Measurements from ENCODE around the gene MSI2. TPM values are rescaled to one million over a fixed set of nuclear protein-coding genes. Genes with fewer than 3 reads are reported as not detected.
A peak's percentile ranks its signal among the peaks of the same experiment; 100 is the strongest.

Gene MSI2
- total and polyA plus RNA-seq, 9 of the 15 experiments (the other 6 are each of a cell fraction or from before 2014, with no cell fraction given): 4.6 to 61.8 (median 42.4) TPM

DNA sequence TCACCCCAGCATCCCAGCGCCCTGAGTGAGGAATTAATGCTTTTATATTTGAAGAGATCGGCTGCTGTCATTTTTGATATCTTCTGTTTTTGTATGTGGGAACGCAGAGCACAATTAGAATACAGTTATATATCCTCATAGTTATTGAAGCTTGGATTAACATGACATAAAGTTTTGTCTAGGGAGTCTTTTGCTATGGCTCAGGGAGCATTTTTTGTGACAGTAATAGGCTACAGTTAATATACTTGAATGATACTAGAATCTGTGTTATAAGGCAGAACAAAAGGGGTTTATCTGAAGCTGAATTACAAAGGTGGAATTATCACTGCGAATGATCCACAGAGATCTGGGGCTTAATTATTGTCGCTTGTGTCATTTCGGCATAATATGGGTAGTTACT is 239.4 kb downstream of the MSI2 start (continued):
- TF ChIP-seq, protein P1, sequence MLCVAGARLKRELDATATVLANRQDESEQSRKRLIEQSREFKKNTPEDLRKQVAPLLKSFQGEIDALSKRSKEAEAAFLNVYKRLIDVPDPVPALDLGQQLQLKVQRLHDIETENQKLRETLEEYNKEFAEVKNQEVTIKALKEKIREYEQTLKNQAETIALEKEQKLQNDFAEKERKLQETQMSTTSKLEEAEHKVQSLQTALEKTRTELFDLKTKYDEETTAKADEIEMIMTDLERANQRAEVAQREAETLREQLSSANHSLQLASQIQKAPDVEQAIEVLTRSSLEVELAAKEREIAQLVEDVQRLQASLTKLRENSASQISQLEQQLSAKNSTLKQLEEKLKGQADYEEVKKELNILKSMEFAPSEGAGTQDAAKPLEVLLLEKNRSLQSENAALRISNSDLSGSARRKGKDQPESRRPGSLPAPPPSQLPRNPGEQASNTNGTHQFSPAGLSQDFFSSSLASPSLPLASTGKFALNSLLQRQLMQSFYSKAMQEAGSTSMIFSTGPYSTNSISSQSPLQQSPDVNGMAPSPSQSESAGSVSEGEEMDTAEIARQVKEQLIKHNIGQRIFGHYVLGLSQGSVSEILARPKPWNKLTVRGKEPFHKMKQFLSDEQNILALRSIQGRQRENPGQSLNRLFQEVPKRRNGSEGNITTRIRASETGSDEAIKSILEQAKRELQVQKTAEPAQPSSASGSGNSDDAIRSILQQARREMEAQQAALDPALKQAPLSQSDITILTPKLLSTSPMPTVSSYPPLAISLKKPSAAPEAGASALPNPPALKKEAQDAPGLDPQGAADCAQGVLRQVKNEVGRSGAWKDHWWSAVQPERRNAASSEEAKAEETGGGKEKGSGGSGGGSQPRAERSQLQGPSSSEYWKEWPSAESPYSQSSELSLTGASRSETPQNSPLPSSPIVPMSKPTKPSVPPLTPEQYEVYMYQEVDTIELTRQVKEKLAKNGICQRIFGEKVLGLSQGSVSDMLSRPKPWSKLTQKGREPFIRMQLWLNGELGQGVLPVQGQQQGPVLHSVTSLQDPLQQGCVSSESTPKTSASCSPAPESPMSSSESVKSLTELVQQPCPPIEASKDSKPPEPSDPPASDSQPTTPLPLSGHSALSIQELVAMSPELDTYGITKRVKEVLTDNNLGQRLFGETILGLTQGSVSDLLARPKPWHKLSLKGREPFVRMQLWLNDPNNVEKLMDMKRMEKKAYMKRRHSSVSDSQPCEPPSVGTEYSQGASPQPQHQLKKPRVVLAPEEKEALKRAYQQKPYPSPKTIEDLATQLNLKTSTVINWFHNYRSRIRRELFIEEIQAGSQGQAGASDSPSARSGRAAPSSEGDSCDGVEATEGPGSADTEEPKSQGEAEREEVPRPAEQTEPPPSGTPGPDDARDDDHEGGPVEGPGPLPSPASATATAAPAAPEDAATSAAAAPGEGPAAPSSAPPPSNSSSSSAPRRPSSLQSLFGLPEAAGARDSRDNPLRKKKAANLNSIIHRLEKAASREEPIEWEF (CRISPR knock-in tag; IDR thresholded peaks at IDR 0.05): no peak
- TF ChIP-seq SAFB (IDR thresholded peaks at IDR 0.05; ENCODE audit: borderline replicate concordance, low read depth, low read length) (no peak), THRAP3 (IDR thresholded peaks at IDR 0.05; ENCODE audit: borderline replicate concordance) (no peak), DIDO1 (tag; IDR thresholded peaks at IDR 0.05; ENCODE audit: low read depth) (no peak), POLR3A (IDR thresholded peaks at IDR 0.05; ENCODE audit: borderline replicate concordance, extremely low read depth, insufficient read depth, insufficient read length) (no peak), GATAD2A (IDR thresholded peaks at IDR 0.05) (no peak)

DNA sequence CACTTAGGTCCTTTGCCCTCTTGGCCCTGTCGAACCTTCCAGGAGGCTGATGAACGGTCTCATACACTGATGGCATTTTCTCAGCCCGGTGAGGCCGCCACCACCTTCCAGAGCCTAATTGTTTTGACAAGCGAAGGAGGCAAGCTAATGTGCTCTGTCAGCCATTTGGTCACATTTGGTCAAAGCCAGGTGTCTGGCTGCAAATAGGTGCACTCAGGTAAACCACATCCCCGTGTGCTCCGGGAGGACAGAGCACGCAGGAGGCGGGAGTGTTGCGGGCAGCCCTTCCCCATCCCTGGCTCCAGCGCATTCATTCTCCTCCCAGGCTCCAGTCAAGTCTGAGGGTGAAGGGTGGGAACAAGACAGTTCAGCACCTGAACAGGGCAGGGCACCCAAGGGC is 240.1 kb downstream of the MSI2 start:
- ATAC-seq: no peak
- ChIA-PET POLR2A (interaction anchor here (1.3 kb wide), 1 partner anchor 12 kb away, joined by 3 read pairs; no protein-coding TSS in a partner anchor), CTCF (ENCODE audit: low intra/inter-chr PET ratio) (no interaction called here)
- in situ Hi-C loops (cut with MboI): no loop called here
- Histone ChIP-seq H3K9me1 (ENCODE audit: control insufficient read depth, insufficient read depth, low read length) (no peaks in the 10 kb centered on the region), H3K27ac (ENCODE audit: extremely low read depth, low read depth, low read length) (no peak overlapping the region), H3K4me2 (ENCODE audit: insufficient read depth, low read length) (no peak overlapping the region), H3K79me2 (ENCODE audit: control insufficient read depth, insufficient read depth, low read length) (no peaks in the 10 kb centered on the region), H3K4me3 (no peak overlapping the region), H3K27me3 (ENCODE audit: control insufficient read depth in 2 of 2, insufficient read depth in 2 of 2, low read length in 2 of 2) (no peaks in the 10 kb centered on the region), H2AFZ (ENCODE audit: low read depth, low read length) (no peak overlapping the region), H3K9ac (ENCODE audit: insufficient read depth in 1 of 2, low read depth in 2 of 2, low read length in 2 of 2) (peak overlapping the region in 1 of 2 experiments; percentile 66; a peak in 1 of 4 replicates), H3K9me3 (replicated peaks; ENCODE audit: control insufficient read depth, insufficient read depth, low read depth, low read length) (no peaks in the 10 kb centered on the region), H3K36me3 (ENCODE audit: control insufficient read depth, insufficient read depth, low read length) (no peaks in the 10 kb centered on the region), H4K20me1 (replicated peaks; ENCODE audit: control insufficient read depth, insufficient read depth, low read length) (peaks cover 8% of the 10 kb centered on the region), H3K4me1 (replicated peaks in 1 of 2; ENCODE audit: control insufficient read depth in 2 of 2, insufficient read depth in 2 of 2, low read length in 2 of 2) (no peaks in the 10 kb centered on the region; a peak in 1 of 5 replicates)
- WGBS (ENCODE audit: insufficient coverage, low coverage, missing lambda C conversion rate): 91% methylated on average over 11 of the region's 11 CpGs
- intact Hi-C loops (cut with micrococcal nuclease): no loop called here
- no TSS peak for BruUV-seq (replicated peaks)
- DNase-seq (ENCODE audit: extremely low read depth in 1 of 4, low spot score in 3 of 4): no peak
- FAIRE-seq: no peak
- TF ChIP-seq, protein P2, sequence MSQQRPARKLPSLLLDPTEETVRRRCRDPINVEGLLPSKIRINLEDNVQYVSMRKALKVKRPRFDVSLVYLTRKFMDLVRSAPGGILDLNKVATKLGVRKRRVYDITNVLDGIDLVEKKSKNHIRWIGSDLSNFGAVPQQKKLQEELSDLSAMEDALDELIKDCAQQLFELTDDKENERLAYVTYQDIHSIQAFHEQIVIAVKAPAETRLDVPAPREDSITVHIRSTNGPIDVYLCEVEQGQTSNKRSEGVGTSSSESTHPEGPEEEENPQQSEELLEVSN (IDR thresholded peaks at IDR 0.05; ENCODE audit: borderline replicate concordance in 1 of 2, extremely low read depth in 1 of 2, insufficient read depth in 1 of 2, insufficient read length in 1 of 2, low read depth in 1 of 2, low read length in 1 of 2, poor library complexity in 1 of 2, severe bottlenecking in 1 of 2): no peak
- TF ChIP-seq EWSR1 (IDR thresholded peaks at IDR 0.05; ENCODE audit: borderline replicate concordance, low read depth, partially characterized antibody) (no peak), PTBP1 (IDR thresholded peaks at IDR 0.05; ENCODE audit: low read depth, low read length) (no peak), GATAD2A (IDR thresholded peaks at IDR 0.05) (no peak), CHD1 (IDR thresholded peaks at IDR 0.05; ENCODE audit: low read length) (no peak), RNF2 (IDR thresholded peaks at IDR 0.05) (no peak)
- TF ChIP-seq, protein P3, sequence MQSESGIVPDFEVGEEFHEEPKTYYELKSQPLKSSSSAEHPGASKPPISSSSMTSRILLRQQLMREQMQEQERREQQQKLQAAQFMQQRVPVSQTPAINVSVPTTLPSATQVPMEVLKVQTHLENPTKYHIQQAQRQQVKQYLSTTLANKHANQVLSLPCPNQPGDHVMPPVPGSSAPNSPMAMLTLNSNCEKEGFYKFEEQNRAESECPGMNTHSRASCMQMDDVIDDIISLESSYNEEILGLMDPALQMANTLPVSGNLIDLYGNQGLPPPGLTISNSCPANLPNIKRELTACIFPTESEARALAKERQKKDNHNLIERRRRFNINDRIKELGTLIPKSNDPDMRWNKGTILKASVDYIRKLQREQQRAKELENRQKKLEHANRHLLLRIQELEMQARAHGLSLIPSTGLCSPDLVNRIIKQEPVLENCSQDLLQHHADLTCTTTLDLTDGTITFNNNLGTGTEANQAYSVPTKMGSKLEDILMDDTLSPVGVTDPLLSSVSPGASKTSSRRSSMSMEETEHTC (IDR thresholded peaks at IDR 0.05): no peak
- TF ChIP-seq, protein P4, sequence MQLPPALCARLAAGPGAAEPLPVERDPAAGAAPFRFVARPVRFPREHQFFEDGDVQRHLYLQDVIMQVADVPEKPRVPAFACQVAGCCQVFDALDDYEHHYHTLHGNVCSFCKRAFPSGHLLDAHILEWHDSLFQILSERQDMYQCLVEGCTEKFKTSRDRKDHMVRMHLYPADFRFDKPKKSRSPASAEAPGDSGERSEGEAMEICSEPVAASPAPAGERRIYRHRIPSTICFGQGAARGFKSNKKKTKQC (CRISPR knock-in tag; IDR thresholded peaks at IDR 0.05): no peak

Data from K562 (cell line).